Peyer's patch (tissue), 4 donors: Measurements from ENCODE around the gene CERKL.

Source experiments
- CTCF ChIP-seq, 6 experiments: fragments of 450-650 bp in 4 of 6; fragments of 200-600 bp in 2 of 6; sonication (generic) in 1 of 6; IDR thresholded peaks; one replicate each; pipeline ENCODE4 v1.5.1; 2017 to 2019; ENCODE audit warnings: antibody characterized with exemption in 6 of 6, mild to moderate bottlenecking in 3 of 6, moderate library complexity in 1 of 6
- POLR2A ChIP-seq, 2 donors: fragments of 450-650 bp; IDR thresholded peaks; one replicate each; pipeline ENCODE4 v1.5.1; 2017; ENCODE audit warnings: antibody characterized with exemption in 2 of 2, mild to moderate bottlenecking in 2 of 2, moderate library complexity in 2 of 2

GRCh38 chr2:181649436-181649979 lies 7.4 kb downstream of the CERKL start:
- TF ChIP-seq CTCF (IDR thresholded peaks at IDR 0.05) (no peak), POLR2A (IDR thresholded peaks at IDR 0.05) (no peak)
